Suprapubic skin (tissue), 4 donors: Measurements from ENCODE around the gene RIMBP2. TPM values are rescaled to one million over a fixed set of nuclear protein-coding genes. Genes with fewer than 3 reads are reported as not detected.

Source experiments
- DNase-seq, 2 donors: peaks; one replicate each; pipeline ENCODE4 v3.0.0-alpha.2; 2019; ENCODE audit warnings: low spot score in 2 of 2
- H3K27ac ChIP-seq: fragments of 200-600 bp; sonication (generic); one replicate; pipeline ENCODE4 v1.5.1; 2019
- H3K27me3 ChIP-seq: fragments of 200-600 bp; sonication (generic); one replicate; pipeline ENCODE4 v1.5.1; 2019
- H3K36me3 ChIP-seq: fragments of 200-600 bp; sonication (generic); one replicate; pipeline ENCODE4 v1.5.1; 2019
- H3K4me1 ChIP-seq: fragments of 200-600 bp; sonication (generic); one replicate; pipeline ENCODE4 v1.5.1; 2019
- H3K4me3 ChIP-seq: fragments of 200-600 bp; sonication (generic); one replicate; pipeline ENCODE4 v1.5.1; 2019; ENCODE audit warnings: mild to moderate bottlenecking
- H3K9me3 ChIP-seq: fragments of 200-600 bp; sonication (generic); one replicate; pipeline ENCODE4 v1.5.1; 2019
- EP300 ChIP-seq: sonication (generic); formaldehyde crosslinking; IDR thresholded peaks from one replicate; pipeline ENCODE4 v1.6.1; 2017; ENCODE audit warnings: antibody characterized with exemption
- POLR2A ChIP-seq, 2 donors: fragments of 450-650 bp; IDR thresholded peaks; one replicate each; pipeline ENCODE4 v1.6.1; 2017; ENCODE audit warnings: antibody characterized with exemption in 2 of 2, mild to moderate bottlenecking in 2 of 2, moderate library complexity in 2 of 2
- POLR2AphosphoS5 ChIP-seq, 3 donors: sonication (generic); formaldehyde crosslinking; IDR thresholded peaks; one replicate each; pipeline ENCODE4 v1.6.1; 2017; ENCODE audit warnings: antibody characterized with exemption in 3 of 3
- WGBS: methylation state at CpG from one replicate; pipeline ENCODE4 v1.1.5; 2018; 5-methylcytosine and 5-hydroxymethylcytosine counted together
- total RNA-seq, 4 donors: library from RNA; depleted of rRNA; stranded (reverse); fragments of >200 nt; gene quantifications; one replicate each; pipeline ENCODE4 v1.1.0, GENCODE V29; 2016
- TF ChIP-seq, protein P1 (sequence below), 2 donors: fragments of 200-600 bp in 1 of 2; fragments of 450-650 bp in 1 of 2; sonication (generic) in 1 of 2; IDR thresholded peaks; one replicate each; pipeline ENCODE4 v1.5.1; 2016 to 2019; ENCODE audit warnings: antibody characterized with exemption in 2 of 2, mild to moderate bottlenecking in 1 of 2, moderate library complexity in 1 of 2

The RIMBP2 gene
- total RNA-seq, 4 donors from 2014 or later, result 2.1 to 21.8 (median 3.0) TPM

DNA sequence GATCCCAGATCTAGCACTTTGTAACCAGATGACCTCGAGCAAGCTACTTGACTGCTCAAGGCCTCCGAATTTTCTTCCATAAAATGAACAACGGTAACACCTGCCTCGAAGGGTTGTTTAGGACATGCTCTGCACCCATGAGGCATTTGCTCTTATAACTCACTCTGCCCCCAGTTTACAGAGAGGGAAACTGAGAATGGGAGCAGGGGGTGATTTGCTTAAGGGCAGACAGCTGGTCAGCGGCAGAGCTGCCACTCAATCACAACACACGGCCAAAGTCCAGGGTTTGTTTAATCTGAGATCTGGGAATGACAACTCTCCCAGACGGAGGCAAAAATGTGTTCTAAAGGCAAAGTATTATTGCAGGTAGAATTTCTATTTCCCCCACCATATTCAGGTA lies 156.3 kb downstream of the RIMBP2 start:
- DNase-seq, result no peak
- no peaks in the 10 kb centered on the region for H3K36me3 ChIP-seq
- H3K27ac ChIP-seq, result no peak overlapping the region
- H3K9me3 ChIP-seq, result peaks cover 5% of the 10 kb centered on the region
- H3K4me1 ChIP-seq, result no peaks in the 10 kb centered on the region
- H3K4me3 ChIP-seq, result no peak overlapping the region
- 94% methylated on average over 7 of the region's 7 CpGs for WGBS
- no peaks in the 10 kb centered on the region for H3K27me3 ChIP-seq
- TF ChIP-seq EP300 (no peak), POLR2AphosphoS5 (IDR thresholded peaks at IDR 0.05) (no peak), POLR2A (IDR thresholded peaks at IDR 0.05) (no peak)
- TF ChIP-seq, protein P1, sequence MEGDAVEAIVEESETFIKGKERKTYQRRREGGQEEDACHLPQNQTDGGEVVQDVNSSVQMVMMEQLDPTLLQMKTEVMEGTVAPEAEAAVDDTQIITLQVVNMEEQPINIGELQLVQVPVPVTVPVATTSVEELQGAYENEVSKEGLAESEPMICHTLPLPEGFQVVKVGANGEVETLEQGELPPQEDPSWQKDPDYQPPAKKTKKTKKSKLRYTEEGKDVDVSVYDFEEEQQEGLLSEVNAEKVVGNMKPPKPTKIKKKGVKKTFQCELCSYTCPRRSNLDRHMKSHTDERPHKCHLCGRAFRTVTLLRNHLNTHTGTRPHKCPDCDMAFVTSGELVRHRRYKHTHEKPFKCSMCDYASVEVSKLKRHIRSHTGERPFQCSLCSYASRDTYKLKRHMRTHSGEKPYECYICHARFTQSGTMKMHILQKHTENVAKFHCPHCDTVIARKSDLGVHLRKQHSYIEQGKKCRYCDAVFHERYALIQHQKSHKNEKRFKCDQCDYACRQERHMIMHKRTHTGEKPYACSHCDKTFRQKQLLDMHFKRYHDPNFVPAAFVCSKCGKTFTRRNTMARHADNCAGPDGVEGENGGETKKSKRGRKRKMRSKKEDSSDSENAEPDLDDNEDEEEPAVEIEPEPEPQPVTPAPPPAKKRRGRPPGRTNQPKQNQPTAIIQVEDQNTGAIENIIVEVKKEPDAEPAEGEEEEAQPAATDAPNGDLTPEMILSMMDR (IDR thresholded peaks at IDR 0.05), result no peak

DNA sequence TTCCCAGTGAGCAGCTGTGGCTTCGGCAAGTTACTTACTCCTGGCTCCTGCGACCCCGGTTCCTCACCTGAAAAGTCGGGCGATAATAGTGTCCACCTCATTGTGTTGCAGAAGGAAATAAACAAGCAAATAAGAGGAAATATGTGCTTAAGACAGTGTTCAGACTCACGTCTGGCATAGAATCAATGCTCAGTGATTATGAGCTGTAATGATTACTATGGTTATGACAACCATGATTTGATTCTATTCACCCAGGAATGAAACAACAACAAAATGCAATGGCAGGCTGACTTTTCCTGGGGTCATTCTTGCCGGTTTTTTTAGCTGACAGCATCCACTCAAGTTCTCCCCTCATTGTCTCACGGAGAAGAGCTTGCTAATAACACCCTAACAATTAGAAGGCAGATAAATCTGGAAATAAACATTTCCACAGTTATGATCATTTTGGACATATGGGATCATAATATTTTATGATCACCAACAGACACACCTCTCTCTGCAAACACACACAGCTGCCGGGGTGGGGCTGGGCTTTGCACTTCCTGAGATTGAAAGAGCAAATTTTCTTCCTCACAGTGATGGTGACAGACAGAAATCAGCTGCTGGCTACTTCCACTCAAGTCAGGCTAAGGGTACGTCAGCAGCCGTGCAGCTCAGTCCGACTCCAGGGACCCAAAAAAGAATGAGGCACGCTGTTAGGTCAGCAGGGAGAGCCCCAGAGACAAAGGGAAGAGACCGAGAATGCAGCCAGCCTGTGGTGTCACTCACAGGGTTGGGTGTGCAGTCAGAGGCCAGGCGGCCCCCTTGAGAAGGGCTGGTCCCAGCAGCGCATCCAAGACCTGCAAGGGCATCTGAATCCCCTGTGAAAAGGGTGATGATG lies 158.0 kb downstream of the RIMBP2 start:
- DNase-seq, result no peak
- H3K36me3 ChIP-seq, result no peaks in the 10 kb centered on the region
- H3K9me3 ChIP-seq, result no peaks in the 10 kb centered on the region
- TF ChIP-seq POLR2AphosphoS5 (IDR thresholded peaks at IDR 0.05) (no peak), EP300 (no peak), POLR2A (IDR thresholded peaks at IDR 0.05) (no peak)
- TF ChIP-seq, protein P1 (IDR thresholded peaks at IDR 0.05), result no peak
- no peaks in the 10 kb centered on the region for H3K4me1 ChIP-seq
- H3K27me3 ChIP-seq, result no peaks in the 10 kb centered on the region
- H3K27ac ChIP-seq, result no peak overlapping the region
- no peak overlapping the region for H3K4me3 ChIP-seq
- WGBS, result 79% methylated on average over 16 of the region's 16 CpGs

DNA sequence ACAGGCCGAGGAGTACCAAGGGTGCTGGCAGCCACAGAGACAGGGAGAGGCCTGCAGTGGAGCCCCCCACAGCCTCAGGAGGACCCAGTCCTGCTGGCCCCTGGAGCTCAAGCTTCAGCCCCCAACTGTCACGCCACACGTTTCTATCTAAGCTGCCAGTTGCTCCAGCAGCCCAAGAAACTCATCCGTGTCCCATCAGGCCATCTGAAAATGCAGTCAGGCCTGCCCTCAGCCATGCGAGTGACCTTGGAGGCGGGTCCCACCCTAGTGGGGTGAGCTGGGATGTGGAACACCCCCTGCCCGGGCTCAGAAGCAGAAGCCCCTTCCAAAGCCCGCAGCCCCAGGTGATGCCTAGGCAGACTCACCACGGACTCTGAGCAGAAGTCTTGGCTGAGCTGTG lies 158.9 kb downstream of the RIMBP2 start:
- no peak for TF ChIP-seq POLR2A (IDR thresholded peaks at IDR 0.05)
- TF ChIP-seq POLR2AphosphoS5 (IDR thresholded peaks at IDR 0.05), result no peak
- TF ChIP-seq EP300, result no peak
- TF ChIP-seq, protein P1 (IDR thresholded peaks at IDR 0.05), result no peak
- 88% methylated on average over 4 of the region's 9 CpGs for WGBS

DNA sequence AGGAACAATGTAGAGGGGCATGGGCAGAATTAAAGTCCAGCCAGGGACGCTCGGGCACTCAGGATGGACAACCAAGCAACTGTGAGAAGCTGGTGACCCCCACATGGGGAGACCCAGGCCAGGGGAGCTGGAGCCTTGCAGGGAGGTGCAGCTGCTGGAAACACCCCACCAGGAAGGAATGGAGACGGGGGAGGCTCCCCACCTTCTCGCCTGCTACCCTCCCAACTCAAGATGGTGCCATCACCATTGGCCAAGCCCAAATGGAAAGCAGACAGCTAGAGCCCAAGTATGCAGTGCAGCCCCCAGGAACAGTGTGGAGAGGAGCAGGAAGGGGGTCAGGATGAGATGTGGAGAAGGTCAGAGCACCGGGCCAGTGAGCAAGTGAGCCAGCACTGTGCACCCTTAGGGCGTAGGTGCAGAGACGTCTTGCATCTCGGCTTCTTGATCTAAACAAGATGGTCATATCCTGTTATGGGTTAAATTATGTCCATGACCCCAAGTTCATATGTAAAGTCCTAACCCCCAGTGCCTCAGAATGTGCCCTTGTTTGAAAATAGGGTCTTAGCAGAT lies 159.5 kb downstream of the RIMBP2 start:
- no peak for DNase-seq
- Histone ChIP-seq H3K27me3 (no peaks in the 10 kb centered on the region), H3K27ac (no peak overlapping the region), H3K4me1 (no peaks in the 10 kb centered on the region), H3K4me3 (no peak overlapping the region), H3K9me3 (peaks cover 6% of the 10 kb centered on the region), H3K36me3 (no peaks in the 10 kb centered on the region)
- WGBS, result 94% methylated on average over 8 of the region's 8 CpGs
- TF ChIP-seq EP300 (no peak), POLR2A (IDR thresholded peaks at IDR 0.05) (no peak), POLR2AphosphoS5 (IDR thresholded peaks at IDR 0.05) (no peak)
- TF ChIP-seq, protein P1 (IDR thresholded peaks at IDR 0.05), result no peak

More for the DNA sequence above, 158.9 kb downstream of the RIMBP2 start:
- DNase-seq, result no peak
- no peak overlapping the region for H3K4me3 ChIP-seq
- no peaks in the 10 kb centered on the region for H3K9me3 ChIP-seq
- no peak overlapping the region for H3K27ac ChIP-seq
- H3K36me3 ChIP-seq, result no peaks in the 10 kb centered on the region
- no peaks in the 10 kb centered on the region for H3K4me1 ChIP-seq
- no peaks in the 10 kb centered on the region for H3K27me3 ChIP-seq
